Subcutaneous abdominal adipose tissue (tissue), 5 donors: ENCODE results near the gene TMOD1.
"Not testable (repeated sequence)": the region's sequence is repeated elsewhere in the genome, so short reads cannot be mapped to it uniquely, and the experiment has no call there.

Experiments
- H3K27ac ChIP-seq: one replicate; pipeline ENCODE4 v1.7.0; 2013; ENCODE audit warnings: low read depth, mild to moderate bottlenecking, inconsistent platforms, low read length, moderate library complexity
- H3K27me3 ChIP-seq, 5 donors: one replicate each; pipeline ENCODE4 v1.7.0; 2013; ENCODE audit warnings: low read length in 5 of 5, inconsistent platforms in 1 of 5; ENCODE audit not compliant: control insufficient read depth in 5 of 5, insufficient read depth in 4 of 5
- H3K36me3 ChIP-seq, 5 donors: one replicate each; pipeline ENCODE4 v1.7.0; 2013; ENCODE audit warnings: low read length in 5 of 5; ENCODE audit not compliant: control insufficient read depth in 5 of 5, insufficient read depth in 5 of 5
- H3K4me1 ChIP-seq, 5 donors: one replicate each; pipeline ENCODE4 v1.7.0; 2013; ENCODE audit warnings: low read length in 5 of 5, mild to moderate bottlenecking in 3 of 5, moderate library complexity in 1 of 5; ENCODE audit not compliant: control insufficient read depth in 5 of 5, insufficient read depth in 5 of 5
- H3K4me3 ChIP-seq, 5 donors: one replicate each; pipeline ENCODE4 v1.7.0; 2013; ENCODE audit warnings: low read length in 5 of 5, low read depth in 1 of 5
- H3K9ac ChIP-seq, 5 donors: one replicate each; pipeline ENCODE4 v1.7.0; 2013; ENCODE audit warnings: low read length in 5 of 5, mild to moderate bottlenecking in 4 of 5, moderate library complexity in 3 of 5
- H3K9me3 ChIP-seq, 5 donors: one replicate each; pipeline ENCODE4 v1.7.0; 2013; ENCODE audit warnings: low read length in 5 of 5; ENCODE audit not compliant: control insufficient read depth in 5 of 5
- donor health status: healthy.
- donor health status: healthy.
- donor health status: healthy.
- donor health status: healthy.
- donor health status: healthy.

TMOD1 gene

DNA sequence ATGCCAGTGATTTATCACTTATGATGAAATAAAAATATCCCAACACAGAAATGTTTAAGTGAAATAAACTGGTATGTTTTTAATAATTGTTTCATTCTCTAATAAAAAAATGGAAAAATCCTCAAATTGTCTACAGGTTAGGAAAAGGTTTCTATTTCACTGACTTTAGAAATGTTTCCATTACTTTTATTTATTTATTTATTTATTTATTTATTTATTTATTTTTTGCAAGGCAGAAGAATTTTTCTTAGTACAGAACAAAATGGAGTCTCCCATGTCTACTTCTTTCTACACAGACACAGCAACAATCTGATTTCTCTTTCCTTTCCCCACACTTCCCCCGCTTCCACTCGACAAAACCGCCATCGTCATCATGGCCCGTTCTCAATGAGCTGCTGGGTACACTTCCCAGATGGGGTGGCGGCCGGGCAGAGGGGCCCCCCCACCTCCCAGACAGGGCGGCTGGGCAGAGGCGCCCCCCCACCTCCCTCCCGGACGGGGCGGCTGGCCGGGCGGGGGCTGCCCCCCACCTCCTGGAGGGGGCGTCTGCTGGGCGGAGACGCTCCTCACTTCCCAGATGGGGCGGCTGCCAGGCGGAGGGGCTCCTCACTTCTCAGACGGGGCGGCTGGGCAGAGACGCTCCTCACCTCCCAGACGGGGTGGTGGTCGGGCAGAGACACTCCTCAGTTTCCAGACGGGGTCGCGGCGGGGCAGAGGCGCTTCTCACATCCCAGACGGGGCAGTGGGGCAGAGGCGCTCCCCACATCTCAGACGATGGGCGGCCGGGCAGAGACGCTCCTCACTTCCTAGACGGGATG lies 3.7 kb upstream of the TMOD1 start:
- H3K27ac ChIP-seq, H3K27me3 ChIP-seq, H3K4me3 ChIP-seq: not testable (repeated sequence)

GRCh38 chr9:97498846-97499245 lies 2.6 kb upstream of the TMOD1 start:
- peaks cover 0 to 12% (median 6%) of the 10 kb centered on the region in 5 donors for H3K27me3 ChIP-seq
- peaks cover 0 to 23% (median 21%) of the 10 kb centered on the region in 5 donors for H3K4me1 ChIP-seq
- H3K9ac ChIP-seq, H3K9me3 ChIP-seq, H3K4me3 ChIP-seq, H3K27ac ChIP-seq: not testable (repeated sequence)
- peaks cover 8 to 16% (median 12%) of the 10 kb centered on the region in 5 donors for H3K36me3 ChIP-seq

More for the DNA sequence above, 3.7 kb upstream of the TMOD1 start:
- not testable (repeated sequence) for H3K9me3 ChIP-seq, H3K9ac ChIP-seq
- H3K4me1 ChIP-seq = peaks cover 0 to 18% (median 14%) of the 10 kb centered on the region in 5 donors
- H3K36me3 ChIP-seq = peaks cover 8 to 16% (median 12%) of the 10 kb centered on the region in 5 donors

DNA sequence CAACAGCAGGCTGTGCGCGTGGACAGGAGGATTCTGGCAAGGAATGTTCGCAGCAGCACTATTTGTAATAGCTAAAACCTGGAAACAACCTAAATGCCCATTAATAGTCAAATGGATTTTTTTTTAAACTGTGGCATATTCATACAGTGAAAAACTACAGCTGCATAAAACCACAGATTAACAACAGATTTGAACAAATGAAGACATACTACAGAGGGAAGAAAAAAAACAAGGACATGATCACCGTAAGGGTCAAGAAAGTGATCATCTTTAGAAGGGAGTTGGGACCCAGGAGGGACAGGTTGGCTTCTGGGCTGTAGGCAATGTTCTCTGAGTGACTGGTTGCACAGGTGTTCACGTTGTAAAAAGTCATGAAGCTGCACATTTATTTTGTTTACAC lies 1.2 kb upstream of the TMOD1 start:
- Histone ChIP-seq H3K27ac (no peak overlapping the region), H3K27me3 (peaks cover 0 to 12% (median 6%) of the 10 kb centered on the region in 5 donors)

DNA sequence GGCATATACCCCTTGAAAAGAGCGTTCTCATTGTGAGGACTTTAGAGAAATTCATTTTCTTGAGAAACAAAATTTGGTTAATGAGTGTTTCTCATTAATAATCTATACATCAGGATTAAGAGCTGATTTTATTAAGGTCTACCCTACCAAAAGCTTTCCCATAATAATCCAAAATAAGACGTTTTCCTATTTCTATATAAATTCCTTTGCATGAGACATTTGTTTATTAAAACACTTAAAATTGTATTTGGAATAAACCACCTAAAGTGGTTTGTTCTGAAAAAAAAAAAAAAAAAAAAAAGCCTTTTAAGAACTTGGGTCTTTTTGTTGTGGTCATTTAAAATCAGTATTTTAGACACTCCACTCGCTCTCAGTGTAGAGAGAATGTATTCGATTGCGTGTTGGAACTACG lies 695 bp upstream of the TMOD1 start:
- Histone ChIP-seq H3K36me3 (peaks cover 4 to 12% (median 10%) of the 10 kb centered on the region in 5 donors), H3K9me3 (no peaks in the 10 kb centered on the region), H3K9ac (peak overlapping the region in 3 of 5 donors; percentile 41 to 48 (median 42)), H3K4me1 (peaks cover 0 to 23% (median 21%) of the 10 kb centered on the region in 5 donors), H3K4me3 (peak overlapping the region; percentile 41 to 69 (median 65)), H3K27me3 (peaks cover 0 to 12% (median 6%) of the 10 kb centered on the region in 5 donors), H3K27ac (no peak overlapping the region)

More for the DNA sequence above, 1.2 kb upstream of the TMOD1 start:
- Histone ChIP-seq H3K9ac (no peak overlapping the region), H3K36me3 (peaks cover 8 to 16% (median 12%) of the 10 kb centered on the region in 5 donors), H3K9me3 (no peaks in the 10 kb centered on the region), H3K4me1 (peaks cover 0 to 23% (median 21%) of the 10 kb centered on the region in 5 donors), H3K4me3 (no peak overlapping the region)

GRCh38 chr9:97501972-97502221 lies 431 bp downstream of the TMOD1 start:
- peaks cover 0 to 23% (median 21%) of the 10 kb centered on the region in 5 donors for H3K4me1 ChIP-seq
- peak overlapping the region in 4 of 5 donors; percentile 64 to 77 (median 68) for H3K4me3 ChIP-seq
- H3K27me3 ChIP-seq = peaks cover 0 to 12% (median 6%) of the 10 kb centered on the region in 5 donors
- peak overlapping the region in 3 of 5 donors; percentile 32 to 61 (median 60) for H3K9ac ChIP-seq
- no peak overlapping the region for H3K27ac ChIP-seq
- no peaks in the 10 kb centered on the region for H3K9me3 ChIP-seq
- peaks cover 0 to 2% (median 1%) of the 10 kb centered on the region in 5 donors for H3K36me3 ChIP-seq

GRCh38 chr9:97502222-97502983 lies 937 bp downstream of the TMOD1 start:
- Histone ChIP-seq H3K9me3 (no peaks in the 10 kb centered on the region), H3K4me3 (peak overlapping the region; percentile 60 to 77 (median 66)), H3K9ac (peak overlapping the region in 3 of 5 donors; percentile 32 to 61 (median 60)), H3K27me3 (peaks cover 0 to 12% (median 6%) of the 10 kb centered on the region in 5 donors), H3K4me1 (peaks cover 0 to 23% (median 21%) of the 10 kb centered on the region in 5 donors), H3K36me3 (no peaks in the 10 kb centered on the region), H3K27ac (no peak overlapping the region)

GRCh38 chr9:97502984-97503861 lies 1.8 kb downstream of the TMOD1 start:
- Histone ChIP-seq H3K4me1 (peaks cover 0 to 23% (median 21%) of the 10 kb centered on the region in 5 donors), H3K27me3 (peaks cover 0 to 12% (median 6%) of the 10 kb centered on the region in 5 donors), H3K4me3 (peak overlapping the region in 4 of 5 donors; percentile 64 to 77 (median 68)), H3K9ac (peak overlapping the region in 1 of 5 donors; percentile 60), H3K27ac (no peak overlapping the region), H3K36me3 (no peaks in the 10 kb centered on the region), H3K9me3 (no peaks in the 10 kb centered on the region)

DNA sequence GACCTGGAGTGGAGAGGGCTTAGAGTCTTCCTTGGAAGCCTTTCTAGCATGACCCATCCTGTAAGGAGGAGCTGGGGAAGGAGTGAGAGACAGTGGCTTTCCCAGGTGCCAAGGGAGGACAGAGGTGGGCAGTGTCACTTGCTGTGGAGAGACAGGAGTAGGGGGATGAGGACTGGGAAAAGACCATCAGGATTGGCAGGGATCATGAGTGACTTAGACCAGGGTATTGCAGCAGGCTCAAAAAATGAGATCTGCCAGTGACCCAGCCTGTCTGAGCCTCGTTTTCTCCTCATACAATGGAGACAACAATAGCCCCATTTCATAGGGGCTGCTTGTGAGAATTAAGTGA lies 2.4 kb downstream of the TMOD1 start:
- H3K27ac ChIP-seq = no peak overlapping the region
- H3K36me3 ChIP-seq = no peaks in the 10 kb centered on the region
- H3K4me1 ChIP-seq = peaks cover 0 to 23% (median 21%) of the 10 kb centered on the region in 5 donors
- no peak overlapping the region for H3K4me3 ChIP-seq
- H3K27me3 ChIP-seq = peaks cover 0 to 12% (median 6%) of the 10 kb centered on the region in 5 donors
- no peaks in the 10 kb centered on the region for H3K9me3 ChIP-seq
- H3K9ac ChIP-seq = no peak overlapping the region

GRCh38 chr9:97504381-97505216 lies 3.1 kb downstream of the TMOD1 start:
- H3K36me3 ChIP-seq = no peaks in the 10 kb centered on the region
- H3K4me3 ChIP-seq = no peak overlapping the region
- H3K9ac ChIP-seq = no peak overlapping the region
- peaks cover 0 to 12% (median 6%) of the 10 kb centered on the region in 5 donors for H3K27me3 ChIP-seq
- peaks cover 0 to 23% (median 21%) of the 10 kb centered on the region in 5 donors for H3K4me1 ChIP-seq
- no peaks in the 10 kb centered on the region for H3K9me3 ChIP-seq
- no peak overlapping the region for H3K27ac ChIP-seq
